Spleen (tissue), 7 donors: ENCODE results near the gene SEMA4C.

Source experiments
- POLR2A ChIP-seq, 3 donors: fragments of 450-650 bp; IDR thresholded peaks; one replicate each; pipeline ENCODE4 v1.5.1; 2017; ENCODE audit warnings: antibody characterized with exemption in 3 of 3, mild to moderate bottlenecking in 1 of 3
- TF ChIP-seq, protein P1 (sequence below), 11 experiments: fragments of 200-600 bp in 7 of 11; fragments of 450-650 bp in 4 of 11; sonication (generic) in 4 of 11; IDR thresholded peaks in 8 of 11; conservative IDR thresholded peaks in 3 of 11; 1 replicate in 7 of 11; 2 replicates in 4 of 11; pipeline versions ENCODE4 v1.4.0 to v1.8.0; 2016 to 2021; ENCODE audit warnings: antibody characterized with exemption in 11 of 11, inconsistent platforms in 4 of 11, mild to moderate bottlenecking in 1 of 11
- donor health status: DM: no; HTN: no; CAD: no; lungs with moderate emphysema.
- donor health status: DM: no; HTN: no; CAD: no.
- donor health status: DM: no; HTN: no; CAD: no.

GRCh38 chr2:96912346-96913116 lies 42.7 kb upstream of the SEMA4C start:
- TF ChIP-seq POLR2A (IDR thresholded peaks at IDR 0.05), result no peak
- TF ChIP-seq, protein P1, sequence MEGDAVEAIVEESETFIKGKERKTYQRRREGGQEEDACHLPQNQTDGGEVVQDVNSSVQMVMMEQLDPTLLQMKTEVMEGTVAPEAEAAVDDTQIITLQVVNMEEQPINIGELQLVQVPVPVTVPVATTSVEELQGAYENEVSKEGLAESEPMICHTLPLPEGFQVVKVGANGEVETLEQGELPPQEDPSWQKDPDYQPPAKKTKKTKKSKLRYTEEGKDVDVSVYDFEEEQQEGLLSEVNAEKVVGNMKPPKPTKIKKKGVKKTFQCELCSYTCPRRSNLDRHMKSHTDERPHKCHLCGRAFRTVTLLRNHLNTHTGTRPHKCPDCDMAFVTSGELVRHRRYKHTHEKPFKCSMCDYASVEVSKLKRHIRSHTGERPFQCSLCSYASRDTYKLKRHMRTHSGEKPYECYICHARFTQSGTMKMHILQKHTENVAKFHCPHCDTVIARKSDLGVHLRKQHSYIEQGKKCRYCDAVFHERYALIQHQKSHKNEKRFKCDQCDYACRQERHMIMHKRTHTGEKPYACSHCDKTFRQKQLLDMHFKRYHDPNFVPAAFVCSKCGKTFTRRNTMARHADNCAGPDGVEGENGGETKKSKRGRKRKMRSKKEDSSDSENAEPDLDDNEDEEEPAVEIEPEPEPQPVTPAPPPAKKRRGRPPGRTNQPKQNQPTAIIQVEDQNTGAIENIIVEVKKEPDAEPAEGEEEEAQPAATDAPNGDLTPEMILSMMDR (IDR thresholded peaks at IDR 0.05 in 8 of 11, conservative IDR thresholded peaks at IDR 0.05 in 3 of 11), result no peak
